MM.1S (cell line): Measurements from ENCODE around the gene VAT1.
A peak's percentile ranks its signal among the peaks of the same experiment; 100 is the strongest.
"Not testable (repeated sequence)": the region's sequence is repeated elsewhere in the genome, so short reads cannot be mapped to it uniquely, and the experiment has no call there.

ENCODE experiments used
- DNase-seq: peaks from one replicate; pipeline ENCODE4 v3.0.0-alpha.2; 2015
- H2AFZ ChIP-seq: fragments of 300-600 bp; sonication (generic); 2 replicates; pipeline ENCODE4 v1.6.0; 2016; ENCODE audit warnings: antibody characterized with exemption, low read length
- H3F3A ChIP-seq: fragments of 300-600 bp; sonication (generic); 2 replicates; pipeline ENCODE4 v1.6.1; 2016; ENCODE audit warnings: mild to moderate bottlenecking, antibody characterized with exemption, low read length, moderate library complexity, mixed read lengths; ENCODE audit not compliant: insufficient read depth
- H3K27ac ChIP-seq: fragments of 300-600 bp; sonication (generic); 2 replicates; pipeline ENCODE4 v1.5.1; 2016; ENCODE audit warnings: mild to moderate bottlenecking, low read length
- H3K27me3 ChIP-seq: fragments of 300-600 bp; sonication (generic); replicated peaks from 2 replicates; pipeline ENCODE4 v1.6.0; 2016; ENCODE audit warnings: low read length; ENCODE audit not compliant: insufficient read depth
- H3K36me3 ChIP-seq: fragments of 300-600 bp; sonication (generic); replicated peaks from 2 replicates; pipeline ENCODE4 v1.6.1; 2016; ENCODE audit warnings: mild to moderate bottlenecking, low read length, mixed read lengths; ENCODE audit not compliant: insufficient read depth
- H3K4me1 ChIP-seq: fragments of 300-600 bp; sonication (generic); 2 replicates; pipeline ENCODE4 v1.6.1; 2016; ENCODE audit warnings: low read length, mixed read lengths
- H3K4me2 ChIP-seq: fragments of 300-600 bp; sonication (generic); 2 replicates; pipeline ENCODE4 v1.6.0; 2016; ENCODE audit warnings: low read depth, low read length
- H3K4me3 ChIP-seq: fragments of 300-600 bp; sonication (generic); 2 replicates; pipeline ENCODE4 v1.5.1; 2016; ENCODE audit warnings: low read length, mixed read lengths
- H3K79me2 ChIP-seq: fragments of 300-600 bp; sonication (generic); 2 replicates; pipeline ENCODE4 v1.6.1; 2016; ENCODE audit warnings: mixed run types, low read length, mixed read lengths
- H3K9ac ChIP-seq: fragments of 300-600 bp; sonication (generic); 2 replicates; pipeline ENCODE4 v1.6.1; 2016; ENCODE audit warnings: low read length, mixed read lengths
- H3K9me2 ChIP-seq: fragments of 300-600 bp; sonication (generic); replicated peaks from 2 replicates; pipeline ENCODE4 v1.6.1; 2016; ENCODE audit warnings: mild to moderate bottlenecking, low read length, mixed read lengths; ENCODE audit not compliant: insufficient read depth
- H3K9me3 ChIP-seq: fragments of 300-600 bp; sonication (generic); replicated peaks from 2 replicates; pipeline ENCODE4 v1.6.1; 2016; ENCODE audit warnings: mild to moderate bottlenecking, low read length, mixed read lengths; ENCODE audit not compliant: insufficient read depth
- H4K20me1 ChIP-seq: fragments of 300-600 bp; sonication (generic); 2 replicates; pipeline ENCODE4 v1.6.1; 2016; ENCODE audit warnings: mild to moderate bottlenecking, low read length, moderate library complexity, mixed read lengths; ENCODE audit not compliant: insufficient read depth
- CTCF ChIP-seq: fragments of 300-600 bp; sonication (generic); IDR thresholded peaks from 2 replicates; pipeline ENCODE4 v1.5.1; 2016; ENCODE audit warnings: antibody characterized with exemption, low read length, mixed read lengths
- EZH2 ChIP-seq: fragments of 300-600 bp; sonication (generic); optimal IDR thresholded peaks from 2 replicates; pipeline ENCODE3; 2017; ENCODE audit warnings: low read depth, mild to moderate bottlenecking, antibody characterized with exemption, low read length, mixed read lengths
- EZH2phosphoT487 ChIP-seq: fragments of 300-600 bp; sonication (generic); IDR thresholded peaks from 2 replicates; pipeline ENCODE4 v1.6.1; 2018; ENCODE audit warnings: antibody characterized with exemption, low read length

VAT1 gene

GRCh38 chr17:43003542-43004172, 18.5 kb downstream of the VAT1 start:
- no peak for DNase-seq
- no peak overlapping the region for H3K9ac ChIP-seq
- H3F3A ChIP-seq: peaks cover 55% of the 10 kb centered on the region
- H2AFZ ChIP-seq: no peak overlapping the region
- no peaks in the 10 kb centered on the region for H3K9me3 ChIP-seq
- no peak overlapping the region for H3K27ac ChIP-seq
- TF ChIP-seq EZH2phosphoT487 (no peak), EZH2 (no peak), CTCF (no peak)
- peaks cover 15% of the 10 kb centered on the region for H3K36me3 ChIP-seq
- H3K27me3 ChIP-seq: no peaks in the 10 kb centered on the region
- peaks cover 9% of the 10 kb centered on the region; the same call in 1 of the 2 replicates for H3K4me1 ChIP-seq
- H3K4me3 ChIP-seq: no peak overlapping the region
- H3K9me2 ChIP-seq: no peaks in the 10 kb centered on the region
- H3K79me2 ChIP-seq: peaks cover 31% of the 10 kb centered on the region
- 0 out of 2 replicates have a peak, but pooled peaks cover 5% of the 10 kb centered on the region for H4K20me1 ChIP-seq
- H3K4me2 ChIP-seq: no peak overlapping the region

- H3K4me2 ChIP-seq, H3K9ac ChIP-seq: not testable (repeated sequence)
These were observed 21.3 kb downstream of the VAT1 start for GRCh38 chr17:43000894-43001293.

GRCh38 chr17:42999003-42999525, 23.1 kb downstream of the VAT1 start:
- Histone ChIP-seq H3K27ac (peak overlapping the region; percentile 79), H2AFZ (no peak overlapping the region), H3K4me2 (peak overlapping the region; percentile 68), H3K79me2 (peaks cover 27% of the 10 kb centered on the region), H3K9ac (peak overlapping the region; percentile 98), H4K20me1 (0 out of 2 replicates have a peak, but pooled peaks cover 5% of the 10 kb centered on the region), H3K4me3 (peak overlapping the region; percentile 95), H3K9me3 (no peaks in the 10 kb centered on the region), H3F3A (peaks cover 56% of the 10 kb centered on the region), H3K4me1 (peaks cover 14% of the 10 kb centered on the region), H3K9me2 (no peaks in the 10 kb centered on the region), H3K36me3 (peaks cover 15% of the 10 kb centered on the region), H3K27me3 (no peaks in the 10 kb centered on the region)
- no peak for DNase-seq
- no peak for TF ChIP-seq EZH2phosphoT487
- TF ChIP-seq EZH2: no peak
- TF ChIP-seq CTCF: no peak

More at GRCh38 chr17:43000894-43001293, 21.3 kb downstream of the VAT1 start:
- not testable (repeated sequence) for H3K27me3 ChIP-seq, H3K27ac ChIP-seq, H3K4me3 ChIP-seq, DNase-seq, H2AFZ ChIP-seq, H3K9me2 ChIP-seq, H4K20me1 ChIP-seq, H3K9me3 ChIP-seq
- Histone ChIP-seq H3K4me1 (peaks cover 14% of the 10 kb centered on the region), H3F3A (peaks cover 69% of the 10 kb centered on the region), H3K36me3 (peaks cover 15% of the 10 kb centered on the region), H3K79me2 (peaks cover 27% of the 10 kb centered on the region)
